OCI-LY3 (cell line): ENCODE results near the gene SOSTDC1.

Experiments
- EZH2phosphoT487 ChIP-seq: fragments of 200-600 bp; shearing (Covaris generic); IDR thresholded peaks from 2 replicates; pipeline ENCODE4 v1.6.1; 2018; ENCODE audit warnings: antibody characterized with exemption, mixed run types, low read depth
- TF ChIP-seq, protein P1 (sequence below): fragments of 200-600, 300-600 bp; sonication (generic); IDR thresholded peaks from 2 replicates; pipeline ENCODE4 v1.5.1; 2014; ENCODE audit warnings: antibody characterized with exemption, low read length, low read depth

DNA sequence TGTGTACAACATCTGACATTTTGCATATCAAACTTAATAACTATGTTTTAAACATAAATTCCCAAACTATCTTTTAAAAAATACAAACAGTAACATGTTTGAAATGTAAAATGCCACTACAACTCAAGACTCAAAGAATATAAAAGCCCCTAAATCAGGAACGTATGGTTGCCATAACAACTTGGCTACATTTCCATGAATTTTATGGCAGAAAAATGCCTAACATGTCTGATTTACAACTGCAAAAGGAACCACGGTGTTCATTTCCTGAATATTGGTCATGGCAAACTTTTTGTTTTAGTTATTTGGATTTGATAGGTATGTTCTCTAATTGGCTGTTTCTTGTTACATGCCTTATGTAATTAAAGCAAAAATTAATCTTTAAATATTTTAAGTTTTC, 2.0 kb downstream of the SOSTDC1 start:
- TF ChIP-seq, protein P1, sequence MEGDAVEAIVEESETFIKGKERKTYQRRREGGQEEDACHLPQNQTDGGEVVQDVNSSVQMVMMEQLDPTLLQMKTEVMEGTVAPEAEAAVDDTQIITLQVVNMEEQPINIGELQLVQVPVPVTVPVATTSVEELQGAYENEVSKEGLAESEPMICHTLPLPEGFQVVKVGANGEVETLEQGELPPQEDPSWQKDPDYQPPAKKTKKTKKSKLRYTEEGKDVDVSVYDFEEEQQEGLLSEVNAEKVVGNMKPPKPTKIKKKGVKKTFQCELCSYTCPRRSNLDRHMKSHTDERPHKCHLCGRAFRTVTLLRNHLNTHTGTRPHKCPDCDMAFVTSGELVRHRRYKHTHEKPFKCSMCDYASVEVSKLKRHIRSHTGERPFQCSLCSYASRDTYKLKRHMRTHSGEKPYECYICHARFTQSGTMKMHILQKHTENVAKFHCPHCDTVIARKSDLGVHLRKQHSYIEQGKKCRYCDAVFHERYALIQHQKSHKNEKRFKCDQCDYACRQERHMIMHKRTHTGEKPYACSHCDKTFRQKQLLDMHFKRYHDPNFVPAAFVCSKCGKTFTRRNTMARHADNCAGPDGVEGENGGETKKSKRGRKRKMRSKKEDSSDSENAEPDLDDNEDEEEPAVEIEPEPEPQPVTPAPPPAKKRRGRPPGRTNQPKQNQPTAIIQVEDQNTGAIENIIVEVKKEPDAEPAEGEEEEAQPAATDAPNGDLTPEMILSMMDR = no peak
- TF ChIP-seq EZH2phosphoT487 = no peak
